ENCODE results near the gene SRSF9.

The SRSF9 gene

DNA sequence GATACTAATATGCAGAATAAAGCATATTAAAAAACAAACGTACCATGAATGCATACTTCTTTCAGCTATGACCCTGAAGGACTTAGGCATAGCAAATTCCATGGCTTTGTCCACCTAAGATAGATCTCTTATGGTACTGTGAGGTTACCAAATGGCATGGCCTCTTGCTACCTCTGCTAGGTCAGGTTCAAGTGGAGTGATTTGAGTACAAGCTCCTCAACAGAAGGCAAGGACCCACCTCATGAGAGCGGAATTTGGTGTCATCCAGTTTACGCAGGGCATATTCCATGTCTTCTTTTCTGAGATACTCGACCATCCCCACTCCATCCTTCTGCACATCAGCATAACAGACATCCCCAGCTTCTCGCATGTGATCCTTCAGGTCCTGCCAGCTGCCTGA is 5.8 kb downstream of the SRSF9 start:
- ChIA-PET CTCF (interaction anchor here (0.6 to 13.2 kb wide), 7 partner anchors 8 to 107 kb away, joined by 3 to 242 read pairs (median 6); partner anchors contain the start of genes DYNLL1, GATC and TRIAP1), POLR2A (no interaction called here)
- DNase-seq (ENCODE audit: low read depth, low spot score), result no peak
- TF ChIP-seq, protein P1, sequence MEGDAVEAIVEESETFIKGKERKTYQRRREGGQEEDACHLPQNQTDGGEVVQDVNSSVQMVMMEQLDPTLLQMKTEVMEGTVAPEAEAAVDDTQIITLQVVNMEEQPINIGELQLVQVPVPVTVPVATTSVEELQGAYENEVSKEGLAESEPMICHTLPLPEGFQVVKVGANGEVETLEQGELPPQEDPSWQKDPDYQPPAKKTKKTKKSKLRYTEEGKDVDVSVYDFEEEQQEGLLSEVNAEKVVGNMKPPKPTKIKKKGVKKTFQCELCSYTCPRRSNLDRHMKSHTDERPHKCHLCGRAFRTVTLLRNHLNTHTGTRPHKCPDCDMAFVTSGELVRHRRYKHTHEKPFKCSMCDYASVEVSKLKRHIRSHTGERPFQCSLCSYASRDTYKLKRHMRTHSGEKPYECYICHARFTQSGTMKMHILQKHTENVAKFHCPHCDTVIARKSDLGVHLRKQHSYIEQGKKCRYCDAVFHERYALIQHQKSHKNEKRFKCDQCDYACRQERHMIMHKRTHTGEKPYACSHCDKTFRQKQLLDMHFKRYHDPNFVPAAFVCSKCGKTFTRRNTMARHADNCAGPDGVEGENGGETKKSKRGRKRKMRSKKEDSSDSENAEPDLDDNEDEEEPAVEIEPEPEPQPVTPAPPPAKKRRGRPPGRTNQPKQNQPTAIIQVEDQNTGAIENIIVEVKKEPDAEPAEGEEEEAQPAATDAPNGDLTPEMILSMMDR (IDR thresholded peaks at IDR 0.05; ENCODE audit: insufficient read depth, low read length, missing control alignments), result no peak
- no peak overlapping the region for H3K4me3 ChIP-seq (ENCODE audit: low read depth, low read length)

DNA sequence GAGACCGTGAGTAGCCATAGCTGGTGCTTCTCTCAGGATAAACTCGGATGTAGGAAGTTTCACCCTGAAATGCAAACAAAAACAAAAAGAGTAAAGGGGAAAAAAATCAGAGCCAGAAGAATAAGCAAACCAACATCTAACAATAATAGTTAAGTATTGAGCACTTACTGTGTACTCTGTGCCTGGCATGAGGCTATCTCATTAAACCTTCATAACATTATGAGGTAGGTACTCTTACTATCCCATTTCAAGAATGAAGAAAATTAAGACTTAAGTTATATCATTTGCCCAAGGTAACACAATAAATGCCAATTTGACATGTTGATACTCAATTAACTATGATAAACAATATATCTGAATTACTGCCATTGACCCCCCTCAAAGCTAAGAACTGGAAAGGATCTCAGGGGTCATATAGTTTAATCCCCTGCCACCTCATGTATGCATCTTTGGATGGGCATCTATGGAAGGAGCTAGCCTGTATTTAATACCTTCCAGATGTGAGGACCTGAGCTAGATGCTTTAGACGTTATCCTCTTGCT is 7.4 kb downstream of the SRSF9 start:
- CTCF ChIA-PET, result interaction anchor here (0.6 to 9.9 kb wide), 3 partner anchors 11 to 105 kb away, joined by 3 to 242 read pairs (median 9); partner anchors contain the start of genes GATC and TRIAP1
- no peak overlapping the region for H3K4me3 ChIP-seq (ENCODE audit: low read depth, low read length)
- POLR2A ChIA-PET, result no interaction called here
- TF ChIP-seq, protein P1 (IDR thresholded peaks at IDR 0.05; ENCODE audit: insufficient read depth, low read length, missing control alignments), result no peak
- DNase-seq (ENCODE audit: low read depth, low spot score), result no peak

DNA sequence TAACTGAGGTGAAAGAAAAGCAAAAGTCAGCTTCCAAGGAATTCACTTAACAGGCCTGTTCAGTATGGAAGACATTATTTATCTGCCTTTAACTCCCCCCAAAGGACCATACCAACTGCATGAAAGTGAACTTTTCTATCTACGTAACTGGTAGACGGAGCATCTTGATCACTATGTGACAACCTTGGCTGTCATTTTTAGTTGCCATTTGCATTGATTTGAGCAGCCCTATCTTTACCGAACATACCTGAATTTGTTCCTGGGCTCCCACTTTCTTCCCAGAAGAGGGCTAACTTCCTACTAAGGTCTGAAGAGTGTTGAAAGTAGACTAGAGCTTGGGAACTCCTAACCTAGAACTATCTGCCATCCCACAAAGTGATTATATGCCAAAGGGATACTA is 9.4 kb downstream of the SRSF9 start:
- DNase-seq (ENCODE audit: low read depth, low spot score), result no peak
- POLR2A ChIA-PET, result interaction anchor here (2.0 kb wide), 1 partner anchor 36 kb away, joined by 6 read pairs; the partner anchor contains the start of gene DYNLL1
- H3K4me3 ChIP-seq (ENCODE audit: low read depth, low read length), result no peak overlapping the region
- CTCF ChIA-PET, result interaction anchor here (19.2 kb wide), 1 partner anchor 6 kb away, joined by 242 read pairs; the partner anchor contains the start of gene SRSF9
- TF ChIP-seq, protein P1 (IDR thresholded peaks at IDR 0.05; ENCODE audit: insufficient read depth, low read length, missing control alignments), result no peak

GRCh38 chr12:120457133-120457532 is 12.4 kb downstream of the SRSF9 start:
- POLR2A ChIA-PET, result no interaction called here
- no peak for DNase-seq (ENCODE audit: low read depth, low spot score)
- TF ChIP-seq, protein P1 (IDR thresholded peaks at IDR 0.05; ENCODE audit: insufficient read depth, low read length, missing control alignments), result peak; percentile 19
- H3K4me3 ChIP-seq (ENCODE audit: low read depth, low read length), result no peak overlapping the region
- CTCF ChIA-PET, result interaction anchor here (2.1 to 19.2 kb wide), 3 partner anchors 9 to 13 kb away, joined by 13 to 242 read pairs (median 15); partner anchors contain the start of gene SRSF9

DNA sequence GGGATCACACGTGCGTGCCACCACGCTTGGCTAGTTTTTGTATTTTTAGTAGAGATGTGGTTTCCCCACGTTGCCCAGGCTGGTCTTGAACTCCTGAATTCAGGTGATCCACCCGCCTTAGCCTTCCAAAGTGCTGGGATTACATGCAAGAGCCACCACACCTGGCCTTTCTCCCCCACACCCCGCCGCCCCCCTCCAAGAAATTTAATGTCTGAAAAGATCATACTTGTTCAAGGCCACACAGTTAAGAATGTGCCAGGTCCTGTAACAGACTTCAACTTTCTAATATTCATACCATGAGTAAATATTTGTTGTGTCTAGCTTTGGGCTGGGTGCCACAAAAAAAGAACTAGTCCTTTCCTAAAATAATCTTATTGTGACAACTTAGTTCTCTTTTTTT is 14.2 kb downstream of the SRSF9 start:
- ChIA-PET CTCF (interaction anchor here (19.2 kb wide), 1 partner anchor 11 kb away, joined by 242 read pairs; the partner anchor contains the start of gene SRSF9), POLR2A (no interaction called here)

GRCh38 chr12:120453977-120454376 is 15.6 kb downstream of the SRSF9 start:
- TF ChIP-seq, protein P1 (IDR thresholded peaks at IDR 0.05; ENCODE audit: insufficient read depth, low read length, missing control alignments), result peak; percentile 26
- no peak overlapping the region for H3K4me3 ChIP-seq (ENCODE audit: low read depth, low read length)
- POLR2A ChIA-PET, result no interaction called here
- DNase-seq (ENCODE audit: low read depth, low spot score), result no peak
- CTCF ChIA-PET, result interaction anchor here (0.5 to 19.2 kb wide), 3 partner anchors 12 to 101 kb away, joined by 3 to 242 read pairs (median 4); partner anchors contain the start of gene SRSF9

More for the DNA sequence above, 14.2 kb downstream of the SRSF9 start:
- TF ChIP-seq, protein P1 (IDR thresholded peaks at IDR 0.05; ENCODE audit: insufficient read depth, low read length, missing control alignments), result no peak
- no peak for DNase-seq (ENCODE audit: low read depth, low spot score)
- H3K4me3 ChIP-seq (ENCODE audit: low read depth, low read length), result no peak overlapping the region
